ENCODE results near the gene DLST. TPM values are rescaled to one million over a fixed set of nuclear protein-coding genes. Genes with fewer than 3 reads are reported as not detected.

DLST gene
- total RNA-seq, 1 donor from 2014 or later, result 52.2 TPM

DNA sequence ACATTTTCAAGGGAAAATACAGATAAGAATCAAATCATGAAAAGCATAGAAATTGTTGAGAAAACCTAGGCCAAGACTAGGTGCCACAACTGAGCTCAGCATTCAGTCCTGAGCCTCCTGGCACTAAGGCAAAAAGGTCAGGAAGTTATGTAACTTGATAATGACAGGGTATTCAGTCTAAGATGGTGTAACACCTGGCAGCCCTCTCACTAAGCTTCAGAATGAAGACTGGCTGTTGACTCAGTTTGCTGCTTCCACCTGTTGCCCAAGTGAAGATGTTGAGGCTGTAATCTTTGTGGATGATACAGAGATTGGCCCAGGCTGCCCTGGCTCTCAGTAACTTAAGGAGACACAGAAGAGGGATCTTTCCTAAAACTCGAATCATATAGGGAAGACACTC lies 25.4 kb upstream of the DLST start:
- Histone ChIP-seq H3K4me2 (no peak overlapping the region), H3K79me2 (ENCODE audit: low read depth) (no peaks in the 10 kb centered on the region), H3K36me3 (no peaks in the 10 kb centered on the region), H3F3A (ENCODE audit: low read depth) (no peaks in the 10 kb centered on the region), H3K9me3 (ENCODE audit: low read depth) (no peaks in the 10 kb centered on the region), H3K9ac (no peak overlapping the region), H3K27ac (no peak overlapping the region), H3K4me3 (no peak overlapping the region), H4K20me1 (ENCODE audit: low read depth) (no peaks in the 10 kb centered on the region), H3K4me1 (no peaks in the 10 kb centered on the region), H2AFZ (replicated peaks) (no peak overlapping the region), H3K27me3 (no peaks in the 10 kb centered on the region)
- peaks cover 2% of the 10 kb centered on the region for H3K27me3 Mint-ChIP-seq (ENCODE audit: insufficient read depth, low read depth)
- H3K9me3 Mint-ChIP-seq, result no peaks in the 10 kb centered on the region
- H3K36me3 Mint-ChIP-seq, result no peaks in the 10 kb centered on the region
- H3K4me1 Mint-ChIP-seq, result peaks cover 2% of the 10 kb centered on the region
- no peak for DNase-seq (ENCODE audit: low spot score)
- H3K4me3 Mint-ChIP-seq, result no peak overlapping the region
- H3K27ac Mint-ChIP-seq, result no peak overlapping the region
- TF ChIP-seq, protein P1, sequence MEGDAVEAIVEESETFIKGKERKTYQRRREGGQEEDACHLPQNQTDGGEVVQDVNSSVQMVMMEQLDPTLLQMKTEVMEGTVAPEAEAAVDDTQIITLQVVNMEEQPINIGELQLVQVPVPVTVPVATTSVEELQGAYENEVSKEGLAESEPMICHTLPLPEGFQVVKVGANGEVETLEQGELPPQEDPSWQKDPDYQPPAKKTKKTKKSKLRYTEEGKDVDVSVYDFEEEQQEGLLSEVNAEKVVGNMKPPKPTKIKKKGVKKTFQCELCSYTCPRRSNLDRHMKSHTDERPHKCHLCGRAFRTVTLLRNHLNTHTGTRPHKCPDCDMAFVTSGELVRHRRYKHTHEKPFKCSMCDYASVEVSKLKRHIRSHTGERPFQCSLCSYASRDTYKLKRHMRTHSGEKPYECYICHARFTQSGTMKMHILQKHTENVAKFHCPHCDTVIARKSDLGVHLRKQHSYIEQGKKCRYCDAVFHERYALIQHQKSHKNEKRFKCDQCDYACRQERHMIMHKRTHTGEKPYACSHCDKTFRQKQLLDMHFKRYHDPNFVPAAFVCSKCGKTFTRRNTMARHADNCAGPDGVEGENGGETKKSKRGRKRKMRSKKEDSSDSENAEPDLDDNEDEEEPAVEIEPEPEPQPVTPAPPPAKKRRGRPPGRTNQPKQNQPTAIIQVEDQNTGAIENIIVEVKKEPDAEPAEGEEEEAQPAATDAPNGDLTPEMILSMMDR (IDR thresholded peaks at IDR 0.05), result no peak
- TF ChIP-seq EZH2phosphoT487 (IDR thresholded peaks at IDR 0.05) (no peak), EZH2 (IDR thresholded peaks at IDR 0.05) (no peak)

DNA sequence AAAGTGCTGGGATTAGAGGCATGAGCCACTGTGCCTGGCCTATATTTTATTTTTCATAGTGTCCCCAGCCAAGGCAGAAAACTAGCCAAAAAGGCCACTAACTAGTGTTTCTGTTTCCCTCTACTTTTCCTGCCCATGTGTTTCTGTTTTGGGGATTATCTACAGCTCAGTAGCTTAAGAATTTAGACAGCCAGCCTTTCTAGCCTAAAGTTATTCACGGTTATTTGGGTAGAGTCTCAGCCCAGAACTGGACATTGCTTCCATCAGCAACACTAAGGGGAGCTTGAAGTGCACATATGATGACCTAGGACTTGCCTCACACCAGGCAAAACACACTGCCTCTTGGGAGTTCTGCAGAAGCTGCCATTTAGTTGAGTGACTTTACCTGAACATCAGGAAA lies 23.7 kb upstream of the DLST start:
- H3K27ac ChIP-seq, result no peak overlapping the region

GRCh38 chr14:74859757-74860552 lies 21.8 kb upstream of the DLST start:
- no peaks in the 10 kb centered on the region for H3K79me2 ChIP-seq (ENCODE audit: low read depth)
- no peaks in the 10 kb centered on the region for H4K20me1 ChIP-seq (ENCODE audit: low read depth)
- H3K27me3 ChIP-seq, result no peaks in the 10 kb centered on the region
- TF ChIP-seq EZH2phosphoT487 (IDR thresholded peaks at IDR 0.05), result no peak
- TF ChIP-seq EZH2 (IDR thresholded peaks at IDR 0.05), result no peak
- TF ChIP-seq, protein P1 (IDR thresholded peaks at IDR 0.05), result no peak
- Mint-ChIP-seq H3K4me1 (peaks cover 2% of the 10 kb centered on the region), H3K9me3 (no peaks in the 10 kb centered on the region), H3K27me3 (ENCODE audit: insufficient read depth, low read depth) (peaks cover 4% of the 10 kb centered on the region), H3K27ac (no peak overlapping the region), H3K4me3 (no peak overlapping the region), H3K36me3 (no peaks in the 10 kb centered on the region)
- H3K4me1 ChIP-seq, result no peaks in the 10 kb centered on the region
- H3K4me2 ChIP-seq, result no peak overlapping the region
- no peak overlapping the region for H2AFZ ChIP-seq (replicated peaks)
- no peaks in the 10 kb centered on the region for H3K36me3 ChIP-seq
- H3K27ac ChIP-seq, result no peak overlapping the region
- H3K9me3 ChIP-seq (ENCODE audit: low read depth), result no peaks in the 10 kb centered on the region
- no peaks in the 10 kb centered on the region for H3F3A ChIP-seq (ENCODE audit: low read depth)
- no peak overlapping the region for H3K4me3 ChIP-seq
- no peak overlapping the region for H3K9ac ChIP-seq
- no peak for DNase-seq (ENCODE audit: low spot score)

More for the DNA sequence above, 23.7 kb upstream of the DLST start:
- Histone ChIP-seq H3K9me3 (ENCODE audit: low read depth) (no peaks in the 10 kb centered on the region), H3K36me3 (no peaks in the 10 kb centered on the region), H3K79me2 (ENCODE audit: low read depth) (no peaks in the 10 kb centered on the region), H4K20me1 (ENCODE audit: low read depth) (no peaks in the 10 kb centered on the region), H3K27me3 (no peaks in the 10 kb centered on the region), H3K4me1 (no peaks in the 10 kb centered on the region), H2AFZ (replicated peaks) (no peak overlapping the region), H3K4me3 (no peak overlapping the region), H3K4me2 (no peak overlapping the region), H3K9ac (peak overlapping the region; percentile 42), H3F3A (ENCODE audit: low read depth) (no peaks in the 10 kb centered on the region)
- no peak overlapping the region for H3K4me3 Mint-ChIP-seq
- H3K4me1 Mint-ChIP-seq, result peaks cover 2% of the 10 kb centered on the region
- no peak overlapping the region for H3K27ac Mint-ChIP-seq
- no peak for DNase-seq (ENCODE audit: low spot score)
- H3K9me3 Mint-ChIP-seq, result no peaks in the 10 kb centered on the region
- H3K27me3 Mint-ChIP-seq (ENCODE audit: insufficient read depth, low read depth), result peaks cover 2% of the 10 kb centered on the region
- no peaks in the 10 kb centered on the region for H3K36me3 Mint-ChIP-seq
- TF ChIP-seq EZH2phosphoT487 (IDR thresholded peaks at IDR 0.05) (no peak), EZH2 (IDR thresholded peaks at IDR 0.05) (no peak)
- TF ChIP-seq, protein P1 (IDR thresholded peaks at IDR 0.05), result no peak
